WTC11 (cell line): ENCODE results near the gene RNF31. TPM values are rescaled to one million over a fixed set of nuclear protein-coding genes. Genes with fewer than 3 reads are reported as not detected.

Source experiments
- ATAC-seq: fragments of 200-7000 bp; cut with Tn5 transposase; 2 replicates; pipeline ENCODE4 v1.10.0; 2021; ENCODE audit warnings: mild to moderate bottlenecking, moderate library complexity
- CTCF ChIA-PET: fragments of 300-600 bp; sonication (Branson Sonifier 250); formaldehyde crosslinking; loops from one replicate; lab custom pipeline; 2021; ENCODE audit warnings: antibody characterized with exemption; lab: Charles Lee
- POLR2A ChIA-PET: fragments of 350-600 bp; sonication (Branson Sonifier 250); formaldehyde crosslinking; loops from one replicate; lab custom pipeline; 2021; ENCODE audit warnings: antibody characterized with exemption; lab: Charles Lee
- DNase-seq: peaks from one replicate; pipeline ENCODE4 v3.0.0; 2021; ENCODE audit warnings: low spot score
- H3K27ac Mint-ChIP-seq: 2 replicates; pipeline ENCODE4 v1.8.0; 2021; ENCODE audit warnings: mixed read lengths
- H3K27me3 Mint-ChIP-seq: 2 replicates; pipeline ENCODE4 v1.8.0; 2021; ENCODE audit warnings: low read depth, mild to moderate bottlenecking, moderate library complexity, mixed read lengths
- H3K36me3 Mint-ChIP-seq: 2 replicates; pipeline ENCODE4 v1.8.0; 2021; ENCODE audit warnings: mixed read lengths
- H3K4me1 Mint-ChIP-seq: 2 replicates; pipeline ENCODE4 v1.8.0; 2022; ENCODE audit warnings: mixed read lengths
- H3K4me3 Mint-ChIP-seq: 2 replicates; pipeline ENCODE4 v1.8.0; 2021; ENCODE audit warnings: mild to moderate bottlenecking, moderate library complexity, mixed read lengths
- H3K9me3 Mint-ChIP-seq: 2 replicates; pipeline ENCODE4 v1.8.0; 2021; ENCODE audit warnings: mixed read lengths
- AFF4 ChIP-seq: sonication (generic); formaldehyde crosslinking; IDR thresholded peaks from 2 replicates; pipeline ENCODE4 v1.8.1; 2023; ENCODE audit warnings: mild to moderate bottlenecking, missing genetic modification reagents, borderline replicate concordance
- AR ChIP-seq: fragments of 250-450 bp; sonication (Bioruptor Pico); IDR thresholded peaks from 2 replicates; pipeline ENCODE4 v1.9.0; 2021; ENCODE audit warnings: mild to moderate bottlenecking
- E2F1 ChIP-seq: sonication (generic); formaldehyde crosslinking; IDR thresholded peaks from 2 replicates; pipeline ENCODE4 v1.8.0; 2022; ENCODE audit warnings: mild to moderate bottlenecking, missing genetic modification reagents
- GRHL2 ChIP-seq: fragments of 250-450 bp; sonication (Bioruptor Pico); IDR thresholded peaks from 2 replicates; pipeline ENCODE4 v1.8.0; 2022; ENCODE audit warnings: mild to moderate bottlenecking, moderate library complexity; ENCODE audit not compliant: insufficient replicate concordance, severe bottlenecking
- IRF2 ChIP-seq: sonication (generic); formaldehyde crosslinking; IDR thresholded peaks from 2 replicates; pipeline ENCODE4 v1.8.0; 2022; ENCODE audit warnings: low read depth, missing genetic modification reagents, borderline replicate concordance
- KAT7 ChIP-seq: sonication (generic); formaldehyde crosslinking; IDR thresholded peaks from 2 replicates; pipeline ENCODE4 v1.8.1; 2023; ENCODE audit warnings: missing genetic modification reagents, mild to moderate bottlenecking, borderline replicate concordance
- PREB ChIP-seq: sonication (generic); formaldehyde crosslinking; IDR thresholded peaks from 2 replicates; pipeline ENCODE4 v1.8.1; 2022; ENCODE audit warnings: mild to moderate bottlenecking, missing genetic modification reagents, moderate library complexity, borderline replicate concordance
- TEAD1 ChIP-seq: sonication (generic); formaldehyde crosslinking; IDR thresholded peaks from 2 replicates; pipeline ENCODE4 v1.8.0; 2022; ENCODE audit warnings: mild to moderate bottlenecking, missing genetic modification reagents
- TEAD4 ChIP-seq: sonication (generic); formaldehyde crosslinking; IDR thresholded peaks from 2 replicates; pipeline ENCODE4 v1.8.0; 2022; ENCODE audit warnings: mild to moderate bottlenecking, missing genetic modification reagents
- TP53 ChIP-seq: sonication (generic); formaldehyde crosslinking; IDR thresholded peaks from 2 replicates; pipeline ENCODE4 v1.8.1; 2023; ENCODE audit warnings: mild to moderate bottlenecking, missing genetic modification reagents
- ZNF121 ChIP-seq: sonication (generic); formaldehyde crosslinking; IDR thresholded peaks from 2 replicates; pipeline ENCODE4 v1.8.0; 2023; ENCODE audit warnings: missing genetic modification reagents
- total RNA-seq: library from RNA; stranded (reverse); gene quantifications from 3 replicates; pipeline ENCODE4 v1.2.3, GENCODE V29; 2021
- TF ChIP-seq, protein P1 (sequence below): sonication (generic); formaldehyde crosslinking; IDR thresholded peaks from 2 replicates; pipeline ENCODE4 v1.8.1; 2023; ENCODE audit warnings: mild to moderate bottlenecking, missing genetic modification reagents, moderate library complexity
- TF ChIP-seq, protein P2 (sequence below): sonication (generic); formaldehyde crosslinking; IDR thresholded peaks from 2 replicates; pipeline ENCODE4 v1.8.1; 2023; ENCODE audit warnings: mild to moderate bottlenecking, missing genetic modification reagents

RNF31 gene
- total RNA-seq, 1 experiment from 2014 or later = 86.2 TPM

- no peak for TF ChIP-seq E2F1 (CRISPR knock-in tag)
These were observed 17.8 kb upstream of the RNF31 start (continued) for GRCh38 chr14:24129410-24129998.

GRCh38 chr14:24130380-24130716 lies 16.9 kb upstream of the RNF31 start, which contains the start of gene FITM1:
FITM1 (plus strand) TSS chr14:24130659; CDS start chr14:24131564, 905 bp downstream.
- DNase-seq = no peak
- no peak for TF ChIP-seq PREB (CRISPR knock-in tag)
- TF ChIP-seq GRHL2 (CRISPR knock-in tag) = no peak
- TF ChIP-seq AFF4 (CRISPR knock-in tag) = no peak
- no peaks in the 10 kb centered on the region for H3K36me3 Mint-ChIP-seq
- ChIA-PET POLR2A (no interaction called here), CTCF (interaction anchor here (1.3 kb wide), 1 partner anchor 31 kb away, joined by 6 read pairs; the partner anchor contains the start of gene IRF9)
- H3K27ac Mint-ChIP-seq = 0 out of 2 replicates have a peak within 1 kb of the TSS, but pooled peaks have one; percentile 67
- no peaks in the 10 kb centered on the region for H3K9me3 Mint-ChIP-seq
- H3K4me1 Mint-ChIP-seq = peaks cover 9% of the 10 kb centered on the region
- no peaks in the 10 kb centered on the region; the same call in 1 of the 2 replicates for H3K27me3 Mint-ChIP-seq
- ATAC-seq = no peak
- H3K4me3 Mint-ChIP-seq = no peak within 1 kb of the TSS

DNA sequence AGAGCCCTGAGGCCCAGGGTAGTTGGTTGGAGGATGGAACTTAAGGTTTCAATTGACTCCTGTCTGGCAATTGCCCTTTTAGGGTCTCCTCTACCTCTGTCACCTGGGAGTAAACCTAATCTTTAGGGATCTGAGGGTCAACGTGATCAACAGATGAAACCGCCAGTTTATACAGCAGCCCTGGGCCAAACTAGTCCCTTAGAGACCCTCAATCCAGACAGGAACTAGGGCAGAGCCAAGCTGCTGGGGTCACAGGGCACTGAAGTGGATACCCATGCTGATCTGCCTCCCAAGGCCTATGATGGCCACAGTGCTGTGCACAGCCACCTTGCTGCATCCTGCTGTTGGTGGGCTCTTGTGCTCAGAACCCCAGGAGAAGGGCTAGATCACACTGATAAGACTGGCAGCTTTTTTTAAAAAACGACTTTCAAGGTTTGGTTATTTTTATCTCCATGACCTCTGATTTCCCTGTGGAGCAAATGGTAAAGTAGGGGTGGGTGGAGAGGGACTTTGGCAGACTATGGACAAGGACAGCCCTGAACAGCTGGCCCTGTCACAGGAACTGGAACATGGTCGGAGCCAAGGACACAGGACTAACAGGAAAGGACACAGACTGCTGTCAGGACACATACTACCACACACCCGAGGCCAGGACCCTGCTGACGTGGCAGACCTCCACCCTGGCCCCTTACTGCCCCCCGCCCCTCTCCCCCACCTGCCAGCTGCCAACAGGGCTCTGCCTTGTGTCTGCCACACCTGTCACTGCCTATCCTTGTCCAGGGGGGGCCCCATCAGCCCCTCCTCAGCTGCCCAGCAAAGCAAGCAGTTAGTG lies 16.4 kb upstream of the RNF31 start:
- no peaks in the 10 kb centered on the region for H3K9me3 Mint-ChIP-seq
- no peaks in the 10 kb centered on the region for H3K36me3 Mint-ChIP-seq
- DNase-seq = no peak
- H3K27me3 Mint-ChIP-seq = no peaks in the 10 kb centered on the region; the same call in 1 of the 2 replicates
- ChIA-PET POLR2A (no interaction called here), CTCF (interaction anchor here (3.1 kb wide), 1 partner anchor 22 kb away, joined by 10 read pairs; no protein-coding TSS in a partner anchor)
- H3K27ac Mint-ChIP-seq = 0 out of 2 replicates have a peak overlapping the region, but pooled peaks have one; percentile 67
- H3K4me3 Mint-ChIP-seq = no peak overlapping the region
- ATAC-seq = no peak
- TF ChIP-seq TP53 (no peak), TEAD4 (CRISPR knock-in tag) (no peak), KAT7 (no peak), TEAD1 (CRISPR knock-in tag) (no peak), E2F1 (CRISPR knock-in tag) (no peak), AR (CRISPR knock-in tag) (no peak), GRHL2 (CRISPR knock-in tag) (no peak), ZNF121 (CRISPR knock-in tag) (no peak), IRF2 (no peak)
- TF ChIP-seq, protein P1, sequence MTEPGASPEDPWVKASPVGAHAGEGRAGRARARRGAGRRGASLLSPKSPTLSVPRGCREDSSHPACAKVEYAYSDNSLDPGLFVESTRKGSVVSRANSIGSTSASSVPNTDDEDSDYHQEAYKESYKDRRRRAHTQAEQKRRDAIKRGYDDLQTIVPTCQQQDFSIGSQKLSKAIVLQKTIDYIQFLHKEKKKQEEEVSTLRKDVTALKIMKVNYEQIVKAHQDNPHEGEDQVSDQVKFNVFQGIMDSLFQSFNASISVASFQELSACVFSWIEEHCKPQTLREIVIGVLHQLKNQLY = no peak
- TF ChIP-seq, protein P2, sequence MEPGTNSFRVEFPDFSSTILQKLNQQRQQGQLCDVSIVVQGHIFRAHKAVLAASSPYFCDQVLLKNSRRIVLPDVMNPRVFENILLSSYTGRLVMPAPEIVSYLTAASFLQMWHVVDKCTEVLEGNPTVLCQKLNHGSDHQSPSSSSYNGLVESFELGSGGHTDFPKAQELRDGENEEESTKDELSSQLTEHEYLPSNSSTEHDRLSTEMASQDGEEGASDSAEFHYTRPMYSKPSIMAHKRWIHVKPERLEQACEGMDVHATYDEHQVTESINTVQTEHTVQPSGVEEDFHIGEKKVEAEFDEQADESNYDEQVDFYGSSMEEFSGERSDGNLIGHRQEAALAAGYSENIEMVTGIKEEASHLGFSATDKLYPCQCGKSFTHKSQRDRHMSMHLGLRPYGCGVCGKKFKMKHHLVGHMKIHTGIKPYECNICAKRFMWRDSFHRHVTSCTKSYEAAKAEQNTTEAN = no peak
- H3K4me1 Mint-ChIP-seq = peaks cover 10% of the 10 kb centered on the region
